HepG2 (cell line): ENCODE measurements around the gene UBE2R2. TPM values are rescaled to one million over a fixed set of nuclear protein-coding genes. Genes with fewer than 3 reads are reported as not detected.

ENCODE experiments used
- BCLAF1 ChIP-seq: fragments of 450-650 bp; IDR thresholded peaks from 2 replicates; pipeline ENCODE4 v1.6.1; 2017; ENCODE audit warnings: mild to moderate bottlenecking
- FOXO4 ChIP-seq: sonication (generic); formaldehyde crosslinking; conservative IDR thresholded peaks from 2 replicates; pipeline ENCODE4 v1.8.1; 2023; ENCODE audit warnings: missing genetic modification reagents
- HIVEP1 ChIP-seq: sonication (generic); formaldehyde crosslinking; IDR thresholded peaks from 2 replicates; pipeline ENCODE4 v1.4.0; 2020; ENCODE audit warnings: mild to moderate bottlenecking, missing genetic modification reagents
- ISL2 ChIP-seq: sonication (generic); formaldehyde crosslinking; IDR thresholded peaks from 2 replicates; pipeline ENCODE4 v1.5.0; 2020; ENCODE audit warnings: missing genetic modification reagents
- KLF11 ChIP-seq: IDR thresholded peaks from 2 replicates; pipeline ENCODE4 v1.6.1; 2016; ENCODE audit warnings: missing compliant biosample characterization
- KMT2B ChIP-seq: IDR thresholded peaks from 2 replicates; pipeline ENCODE4 v1.6.1; 2016; ENCODE audit warnings: missing genetic modification reagents, missing compliant biosample characterization
- MIER3 ChIP-seq: IDR thresholded peaks from 2 replicates; pipeline ENCODE4 v1.6.1; 2016; ENCODE audit warnings: missing compliant biosample characterization, borderline replicate concordance
- PLRG1 ChIP-seq: fragments of 450-650 bp; conservative IDR thresholded peaks from 2 replicates; pipeline ENCODE4 v1.6.1; 2016
- SETDB1 ChIP-seq: sonication (generic); formaldehyde crosslinking; IDR thresholded peaks from 2 replicates; pipeline ENCODE4 v1.5.1; 2020; ENCODE audit warnings: missing genetic modification reagents, mild to moderate bottlenecking, borderline replicate concordance
- TBX2 ChIP-seq: sonication (generic); formaldehyde crosslinking; IDR thresholded peaks from 2 replicates; pipeline ENCODE4 v1.5.0; 2020; ENCODE audit warnings: missing genetic modification reagents, mild to moderate bottlenecking, borderline replicate concordance
- YEATS2 ChIP-seq: sonication (generic); formaldehyde crosslinking; IDR thresholded peaks from 2 replicates; pipeline ENCODE4 v1.4.0; 2020; ENCODE audit warnings: missing genetic modification reagents, borderline replicate concordance
- ZBTB33 ChIP-seq: sonication (generic); formaldehyde crosslinking; IDR thresholded peaks from 2 replicates; pipeline ENCODE4 v1.4.0; 2020; ENCODE audit warnings: missing genetic modification reagents
- ZFP1 ChIP-seq: IDR thresholded peaks from 2 replicates; pipeline ENCODE4 v1.6.1; 2016
- ZFY ChIP-seq: sonication (generic); formaldehyde crosslinking; IDR thresholded peaks from 2 replicates; pipeline ENCODE4 v1.4.0; 2020; ENCODE audit warnings: missing genetic modification reagents
- ZNF407 ChIP-seq: sonication (generic); formaldehyde crosslinking; IDR thresholded peaks from one replicate; pipeline ENCODE4 v1.5.1; 2020; ENCODE audit warnings: mild to moderate bottlenecking, missing genetic modification reagents; ENCODE audit errors: not compliant biosample characterization
- ZNF556 ChIP-seq: sonication (generic); formaldehyde crosslinking; IDR thresholded peaks from 2 replicates; pipeline ENCODE4 v1.4.0; 2020; ENCODE audit warnings: mild to moderate bottlenecking, missing genetic modification reagents, borderline replicate concordance
- polyA plus RNA-seq, 8 experiments: library from polyadenylated mRNA; depleted of rRNA in 3 of 8; stranded (reverse) in 7 of 8; unstranded in 1 of 8; fragments of >200 nt; fragmentation: Illumina TruSeq in 4 of 8; extraction: Trizol in 4 of 8; gene quantifications; 2 replicates each; pipeline versions ENCODE4 v1.2.1 to v1.2.3, GENCODE V29; 2011 to 2016; ENCODE audit warnings: low read depth in 4 of 8, missing spikeins in 1 of 8, mixed read lengths in 1 of 8; ENCODE audit not compliant: insufficient read depth in 1 of 8
- total RNA-seq, 5 experiments: library from RNA; depleted of rRNA; stranded (reverse); fragments of >200 nt; fragmentation: Illumina TruSeq; extraction: Trizol; gene quantifications; 2 replicates each; pipeline ENCODE4 v1.2.3, GENCODE V29; 2016; ENCODE audit warnings: low read depth in 1 of 5

UBE2R2 gene
- total and polyA plus RNA-seq, 2 of the 13 experiments (the other 11 are each of a cell fraction or from before 2014, with no cell fraction given): 14.8 to 20.9 TPM

GRCh38 chr9:33846231-33846630 is 29.3 kb downstream of the UBE2R2 start (continued):
- TF ChIP-seq ZNF407 (CRISPR knock-in tag) (no peak), ZFP1 (CRISPR knock-in tag) (no peak), ZFY (no peak), KMT2B (CRISPR knock-in tag) (no peak), BCLAF1 (no peak), ZNF556 (CRISPR knock-in tag) (no peak), YEATS2 (CRISPR knock-in tag) (no peak), PLRG1 (no peak), KLF11 (CRISPR knock-in tag) (no peak), HIVEP1 (no peak), FOXO4 (CRISPR knock-in tag) (no peak), ZBTB33 (CRISPR knock-in tag) (no peak), TBX2 (CRISPR knock-in tag) (no peak), SETDB1 (CRISPR knock-in tag) (no peak), ISL2 (no peak), MIER3 (CRISPR knock-in tag) (no peak)
